HPDE6-E6E7 (cell line): ENCODE data around the gene WWOX.

Experiments used
- DNase-seq: peaks from one replicate; pipeline ENCODE4 v3.0.0; 2011; ENCODE audit warnings: missing footprints; ENCODE audit errors: extremely low spot score

The WWOX gene

GRCh38 chr16:78352184-78352583, 252.7 kb downstream of the WWOX start:
- DNase-seq = no peak

DNA sequence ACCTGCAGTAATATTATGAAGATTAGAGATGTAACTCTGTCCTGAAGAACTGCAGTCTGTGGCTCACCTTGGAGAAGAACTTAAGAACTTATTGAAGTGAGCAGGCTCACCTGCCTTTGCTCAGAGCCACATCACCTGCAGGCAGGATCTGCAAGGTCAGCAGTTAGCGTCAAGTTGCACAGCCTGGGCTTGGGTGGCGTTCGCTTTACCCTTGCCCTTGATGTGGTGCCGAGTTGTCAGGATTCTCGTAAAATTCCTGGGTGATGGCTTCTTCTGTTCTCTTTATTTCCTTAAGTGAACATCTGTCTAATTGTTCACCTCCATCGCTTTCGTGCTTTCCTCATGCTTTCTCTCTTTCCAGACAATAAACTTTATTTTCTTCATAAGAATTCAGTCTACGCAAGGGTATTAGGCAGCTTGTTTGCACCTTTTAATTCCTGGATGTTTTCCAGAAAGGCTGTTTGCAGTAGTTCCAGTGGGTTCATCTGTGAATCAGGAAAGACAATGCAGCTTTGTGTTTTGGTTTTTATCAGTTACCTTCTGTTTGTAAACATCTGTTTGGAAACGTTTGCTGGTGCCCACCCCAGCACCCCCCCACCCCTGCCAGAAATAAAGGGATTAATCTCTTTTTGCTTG, 254.3 kb downstream of the WWOX start:
- no peak for DNase-seq

GRCh38 chr16:78362524-78363135, 263.2 kb downstream of the WWOX start:
- no peak for DNase-seq

- no peak for DNase-seq
Measured at GRCh38 chr16:78363843-78364555, 264.5 kb downstream of the WWOX start.

DNA sequence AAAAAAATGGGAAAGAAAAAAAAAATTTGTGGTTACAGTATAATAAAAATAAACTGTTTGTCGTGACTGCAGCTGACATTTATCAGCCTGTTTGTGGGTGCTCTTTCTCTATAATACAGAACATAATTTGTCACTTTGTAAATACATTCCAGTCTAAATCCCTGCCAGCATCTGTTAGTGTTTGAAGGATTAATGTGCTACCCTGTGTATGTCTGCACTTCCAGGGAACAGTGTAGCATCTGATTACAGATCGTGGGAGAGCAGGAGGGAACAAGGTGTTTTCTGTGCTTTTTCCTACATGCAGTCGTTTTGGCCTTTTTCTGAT, 265.1 kb downstream of the WWOX start:
- no peak for DNase-seq

DNA sequence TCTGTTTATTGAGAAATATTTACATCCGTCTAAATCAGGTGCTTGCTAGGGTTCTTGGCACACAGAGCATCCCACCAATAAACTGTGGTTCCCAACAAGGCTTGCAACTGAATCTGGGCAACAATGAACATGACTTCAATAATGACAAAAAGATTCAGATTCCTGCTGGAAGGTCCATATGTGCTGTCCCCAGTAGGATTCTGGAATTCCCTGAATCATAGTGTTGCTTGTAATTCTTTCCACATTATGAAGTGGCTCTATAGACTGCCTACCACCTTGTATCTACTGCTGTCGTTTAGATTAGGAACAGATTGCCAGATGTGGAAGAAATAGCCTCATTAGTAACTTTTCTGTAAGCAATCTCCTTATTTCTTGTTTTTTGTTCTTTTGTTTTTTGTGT, 265.9 kb downstream of the WWOX start:
- no peak for DNase-seq

DNA sequence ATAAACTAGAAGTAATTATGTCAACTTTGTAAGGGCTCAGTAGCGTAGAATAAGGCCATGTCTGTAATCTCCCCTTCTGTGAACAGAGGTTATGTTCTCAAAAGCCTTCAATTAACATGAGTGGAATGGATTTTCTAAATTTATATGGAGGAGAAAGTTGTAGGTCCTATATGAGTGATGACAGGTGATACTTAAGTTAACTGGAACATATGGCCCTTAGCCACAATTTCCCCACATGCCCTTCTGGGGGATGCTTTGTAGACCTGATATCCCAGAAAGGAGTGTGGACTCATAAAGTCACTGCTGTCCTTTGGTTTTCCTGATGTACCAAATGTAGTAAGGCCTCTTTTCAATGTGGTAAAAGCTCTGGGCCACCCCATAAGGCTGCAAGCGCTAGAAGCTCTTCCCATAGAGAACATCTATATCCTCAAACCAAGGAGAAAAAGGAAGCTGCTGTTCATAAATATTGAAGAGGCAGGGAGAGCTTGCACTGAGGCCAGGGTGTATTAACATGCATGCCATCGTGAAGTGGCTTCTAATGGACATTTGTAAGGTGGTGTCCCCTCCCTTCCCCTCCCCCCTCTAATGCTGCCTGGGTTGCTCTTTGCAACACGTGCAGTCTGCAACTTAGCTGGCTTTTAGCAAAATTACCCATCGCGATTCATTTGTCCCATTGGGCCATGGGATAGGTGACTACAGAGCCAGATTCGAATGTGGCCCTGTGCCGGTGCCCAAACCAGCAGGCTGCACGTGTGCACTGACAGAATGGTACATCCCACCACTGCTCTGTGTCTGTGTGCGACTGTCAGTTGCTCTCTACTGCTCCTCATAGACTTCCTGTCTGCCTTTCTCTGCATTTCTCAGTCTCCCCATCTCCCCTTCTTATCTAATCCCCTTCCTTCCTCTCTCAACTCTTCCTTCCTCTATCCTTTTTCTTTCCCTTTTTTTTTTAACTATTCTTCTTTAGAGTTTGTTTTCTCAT, 269.0 kb downstream of the WWOX start:
- no peak for DNase-seq

GRCh38 chr16:78372277-78372676, 272.8 kb downstream of the WWOX start:
- DNase-seq = no peak

- no peak for DNase-seq
Measured at GRCh38 chr16:78375055-78375679, 275.7 kb downstream of the WWOX start.

- DNase-seq = no peak
Measured at GRCh38 chr16:78376452-78376851, 277.0 kb downstream of the WWOX start.

GRCh38 chr16:78377312-78377711, 277.9 kb downstream of the WWOX start:
- no peak for DNase-seq

- no peak for DNase-seq
Measured at GRCh38 chr16:78381060-78381459, 281.6 kb downstream of the WWOX start.

DNA sequence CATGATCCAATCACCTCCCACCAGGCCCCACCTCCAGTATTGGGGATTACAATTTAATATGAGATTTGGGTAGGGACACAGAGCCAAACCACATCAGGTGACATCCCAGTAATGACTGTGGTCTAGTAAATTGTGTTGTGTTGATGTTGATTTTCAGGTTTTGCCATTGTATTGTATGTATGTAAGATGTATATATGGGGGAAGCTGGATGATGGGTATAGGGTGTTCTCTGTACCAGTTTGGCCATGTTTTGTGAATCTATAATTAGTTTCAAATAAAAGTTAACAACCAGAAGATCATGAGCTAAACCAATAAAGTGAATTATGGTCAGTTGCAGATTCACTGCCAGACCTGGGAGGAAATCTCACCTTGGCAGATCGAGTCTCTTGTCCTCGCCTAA, 283.7 kb downstream of the WWOX start:
- DNase-seq = no peak

DNA sequence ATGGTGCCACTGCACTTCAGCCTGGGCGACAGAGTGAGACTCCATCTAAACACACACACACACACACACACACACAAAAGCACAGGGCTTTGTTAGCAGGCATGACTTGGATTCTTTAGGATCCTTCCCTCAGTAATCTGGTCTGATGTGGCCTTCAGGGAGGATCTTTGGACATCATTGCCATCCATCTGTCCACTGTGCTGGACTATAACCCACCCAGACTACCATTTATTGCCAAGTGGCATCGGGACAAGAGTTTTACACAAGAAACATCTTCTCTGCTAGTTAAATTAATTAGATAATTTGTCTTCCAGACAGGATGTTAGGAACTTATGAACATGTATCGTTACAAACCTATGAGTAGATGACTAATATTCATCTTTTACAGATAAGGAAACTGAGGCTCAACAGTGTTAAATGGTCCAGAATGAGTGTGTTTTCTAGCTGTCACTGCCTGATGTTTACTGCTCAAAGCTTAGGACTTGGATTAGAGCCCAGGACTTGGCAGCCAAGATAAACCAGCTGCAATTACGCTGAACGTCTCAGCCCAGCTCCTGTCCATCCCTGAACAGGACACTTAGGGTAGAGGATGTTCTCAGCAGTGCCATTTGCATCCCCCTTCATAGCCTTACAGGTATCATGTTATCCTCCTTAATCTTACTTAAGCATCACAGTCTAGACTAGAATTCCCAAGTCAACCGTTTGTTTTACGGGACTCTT, 285.8 kb downstream of the WWOX start:
- DNase-seq = no peak

GRCh38 chr16:78386557-78387324, 287.3 kb downstream of the WWOX start:
- DNase-seq = no peak

GRCh38 chr16:78389009-78389498, 289.6 kb downstream of the WWOX start:
- DNase-seq = no peak

GRCh38 chr16:78390092-78390491, 290.6 kb downstream of the WWOX start:
- DNase-seq = no peak

DNA sequence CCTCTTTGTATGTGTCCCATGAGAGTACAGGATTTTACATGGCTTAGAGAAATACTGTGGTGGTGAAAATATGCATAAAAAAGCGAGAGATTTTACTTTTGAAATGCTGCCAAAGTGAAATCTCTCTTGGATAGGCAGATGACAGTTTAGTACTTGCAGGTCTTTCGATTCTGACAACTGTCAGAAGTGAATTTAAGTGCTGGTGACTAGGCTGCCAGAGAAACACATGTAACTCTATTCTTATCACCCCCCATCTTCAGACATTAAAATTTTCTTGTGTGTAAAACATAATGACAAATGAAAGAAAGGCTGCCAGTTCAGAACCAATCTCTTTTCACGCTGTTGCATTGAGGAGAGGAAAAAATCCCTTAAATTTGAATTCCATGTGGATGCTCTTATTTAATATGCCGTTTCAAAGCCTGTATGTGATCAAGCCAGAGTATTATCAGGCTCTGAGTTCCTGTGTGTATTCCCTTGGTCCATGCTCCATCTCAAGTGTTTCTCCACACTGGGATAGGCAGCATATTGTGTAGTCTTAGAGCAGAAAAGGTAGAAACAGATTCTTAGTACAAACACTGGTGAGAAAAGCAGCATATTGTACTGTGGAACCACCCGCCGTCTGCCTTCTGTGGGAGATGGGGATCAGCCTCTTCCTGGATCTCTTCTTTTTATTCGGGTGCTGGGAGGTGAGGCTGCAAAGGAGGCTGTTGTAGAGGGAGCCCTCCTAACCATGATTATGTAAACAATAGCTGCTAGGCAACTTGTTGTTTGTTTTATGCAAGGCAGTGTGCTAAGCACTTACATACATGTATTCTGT, 291.3 kb downstream of the WWOX start:
- no peak for DNase-seq

DNA sequence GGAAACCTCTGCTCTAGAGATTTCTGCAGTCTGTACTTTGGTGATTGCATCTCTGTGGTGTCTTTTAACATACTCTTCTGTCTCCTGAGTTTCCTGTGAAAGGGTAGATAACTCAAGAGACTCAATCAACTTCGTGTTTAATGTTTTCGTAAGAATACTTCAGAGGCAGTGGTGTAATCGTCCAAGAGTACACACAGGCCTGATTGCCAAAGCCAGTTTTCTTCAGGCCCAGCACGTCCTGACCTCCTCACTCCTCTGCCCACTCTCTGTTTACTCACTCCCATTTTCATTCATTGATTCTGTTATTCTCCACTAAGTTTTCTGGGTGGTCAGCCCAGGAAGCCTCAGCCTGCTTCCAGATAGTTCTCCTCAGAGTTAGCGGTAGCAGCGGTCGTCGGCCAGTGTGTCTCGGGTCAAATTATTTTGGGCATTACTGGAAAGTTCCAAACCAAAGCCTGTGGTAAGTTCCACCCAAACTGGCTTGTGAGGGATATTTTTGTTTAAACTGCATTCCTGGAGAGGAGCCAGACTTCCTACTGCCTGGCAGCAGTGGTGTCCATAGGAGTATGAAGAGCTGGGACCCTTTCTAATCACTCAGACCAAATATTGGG, 293.2 kb downstream of the WWOX start:
- DNase-seq = no peak
